Measurements from ENCODE around the gene MXD4.

The MXD4 gene

DNA sequence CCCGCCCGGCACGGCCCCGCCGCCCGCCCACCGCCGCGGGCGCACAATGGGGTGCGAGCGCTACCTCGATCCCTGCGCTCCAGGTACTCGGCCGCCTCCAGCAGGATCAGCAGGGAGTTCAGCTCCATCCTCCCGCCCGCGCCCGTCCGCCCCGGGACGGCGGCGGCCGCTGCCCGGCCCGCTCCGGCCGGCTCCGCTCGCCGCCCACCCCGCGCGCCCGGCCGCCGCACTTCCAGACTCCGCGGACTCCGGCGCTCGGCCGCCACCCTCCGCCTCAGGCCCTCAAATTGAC lies at the start of gene MXD4:
MXD4 (minus strand) TSS at position 257 of the 292 bp plus-strand sequence; CDS start at position 128, 129 bp downstream.
- no peak for DNase-seq

DNA sequence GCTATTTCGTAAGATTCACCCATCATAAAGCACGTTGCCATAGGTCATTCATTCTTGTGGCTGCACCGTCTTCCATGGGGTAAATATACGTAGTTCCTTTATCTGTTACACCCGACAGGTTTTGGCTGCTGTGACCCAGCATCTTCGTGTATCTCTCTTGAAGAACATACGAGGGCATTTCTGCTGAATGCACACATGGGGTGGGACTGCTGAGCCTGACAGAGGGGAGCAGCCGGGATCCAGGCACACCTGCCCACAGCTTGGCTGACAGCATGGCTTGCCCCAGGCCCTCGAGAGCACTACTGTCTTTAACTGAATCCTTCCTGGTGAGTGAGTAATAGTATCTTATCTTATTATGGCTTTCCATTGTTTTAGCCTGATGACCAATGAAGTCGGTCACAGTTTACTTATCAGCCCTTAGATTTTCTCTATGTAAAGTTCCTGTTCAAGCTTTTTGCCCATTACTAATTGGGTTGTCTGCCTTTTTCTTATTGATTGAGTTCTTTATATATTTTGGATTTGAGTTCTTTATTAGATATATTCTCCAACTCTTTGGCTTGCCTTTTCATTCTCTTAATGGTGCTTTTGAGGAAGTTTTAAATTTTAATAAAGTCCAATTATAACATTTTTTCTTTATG lies 45.0 kb upstream of the MXD4 start:
- DNase-seq = no peak

DNA sequence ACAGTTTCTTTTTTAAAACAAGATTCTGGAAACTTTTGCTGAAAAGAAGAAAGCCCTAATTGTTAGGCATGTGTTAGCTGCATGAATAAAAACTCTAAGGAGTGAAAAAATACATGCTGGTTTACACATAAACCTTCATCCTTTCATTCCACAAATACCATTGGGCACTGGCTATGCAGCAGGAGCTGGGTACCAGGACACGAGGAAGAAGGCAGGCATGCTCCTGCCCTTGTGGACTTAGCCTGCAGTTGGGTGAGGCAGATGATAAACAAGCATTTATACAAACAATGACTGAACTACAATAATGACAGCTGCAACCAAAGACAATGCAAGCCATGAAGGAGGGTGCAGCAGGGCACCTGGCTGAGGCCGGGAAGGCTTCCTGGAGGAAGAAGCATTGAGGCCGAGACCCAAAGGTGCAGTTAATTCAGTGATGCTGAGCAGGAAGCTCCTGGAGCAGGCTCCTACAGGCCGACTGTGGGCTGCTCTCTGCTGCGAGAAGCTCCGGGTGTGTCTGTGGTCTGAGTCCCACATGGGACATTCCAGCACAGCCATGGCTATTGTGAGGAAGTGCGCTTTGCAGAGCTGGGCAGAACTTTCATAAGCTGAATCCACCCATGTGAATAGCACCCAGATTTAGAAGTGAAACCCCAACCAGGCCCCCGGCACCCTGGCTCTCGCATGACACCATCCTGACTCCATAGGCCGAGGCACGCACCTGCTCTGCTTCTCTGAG lies 44.0 kb upstream of the MXD4 start:
- no peak for DNase-seq

DNA sequence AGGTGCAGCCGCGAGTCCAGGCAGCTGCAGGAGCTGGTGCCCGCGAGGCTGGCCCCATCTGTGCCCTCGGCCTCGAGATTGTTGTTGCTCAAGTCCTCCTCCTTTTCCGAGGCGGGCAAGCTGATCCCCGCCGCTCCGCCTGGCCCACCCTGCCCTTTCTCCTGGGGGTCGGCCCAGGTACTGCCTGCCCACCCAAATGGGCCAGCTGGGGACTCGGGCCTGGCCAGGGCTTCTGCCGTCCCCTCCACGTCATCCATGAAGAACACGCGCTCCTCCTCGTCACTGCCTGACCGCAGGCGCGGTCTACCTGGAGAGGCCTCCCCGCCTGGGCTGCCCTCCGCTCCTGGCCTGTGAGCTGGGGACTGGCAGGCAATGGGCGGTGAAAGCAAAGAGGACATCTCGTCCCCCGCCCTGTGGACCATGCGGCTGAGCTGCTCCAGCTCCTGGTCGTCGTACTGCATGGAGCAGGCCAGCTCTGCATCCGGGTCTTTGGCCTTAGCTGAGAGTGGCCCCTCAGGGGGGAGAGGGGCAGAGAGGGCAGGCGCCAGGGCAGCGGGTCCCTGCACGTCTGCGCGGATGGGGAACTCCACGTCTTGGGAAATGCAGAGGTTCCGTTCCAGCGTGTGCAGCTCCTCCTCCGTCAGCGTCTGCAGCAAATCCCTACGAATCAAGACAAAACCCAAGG lies 43.1 kb upstream of the MXD4 start:
- DNase-seq = no peak

DNA sequence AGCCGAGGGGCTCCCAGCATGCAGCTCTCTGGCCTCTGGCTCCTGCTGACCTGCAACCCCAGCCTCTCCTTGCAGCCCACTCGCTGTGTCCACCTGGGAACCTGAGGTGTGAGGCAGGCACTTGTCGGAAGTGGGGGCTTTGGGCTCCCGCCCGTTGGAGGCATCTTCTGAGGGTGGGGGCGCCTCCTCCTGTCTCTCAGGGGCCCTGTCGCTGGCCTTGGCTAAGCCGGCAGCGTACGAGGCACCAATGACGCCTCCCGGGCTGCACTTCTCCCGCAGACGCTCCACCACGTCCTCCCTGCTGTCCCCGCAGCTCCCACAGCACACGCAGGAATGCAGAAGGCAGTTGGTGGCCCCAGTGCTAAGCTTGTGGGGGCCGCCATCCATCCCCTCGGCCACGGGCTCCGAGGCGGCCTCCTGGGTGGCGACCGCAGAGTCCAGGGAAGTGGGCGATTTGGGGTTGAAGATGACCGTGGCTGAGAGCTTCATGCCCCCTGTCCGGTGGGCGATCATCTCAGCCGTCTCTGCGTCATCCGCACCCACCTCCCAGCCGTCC lies 42.5 kb upstream of the MXD4 start:
- DNase-seq = no peak

DNA sequence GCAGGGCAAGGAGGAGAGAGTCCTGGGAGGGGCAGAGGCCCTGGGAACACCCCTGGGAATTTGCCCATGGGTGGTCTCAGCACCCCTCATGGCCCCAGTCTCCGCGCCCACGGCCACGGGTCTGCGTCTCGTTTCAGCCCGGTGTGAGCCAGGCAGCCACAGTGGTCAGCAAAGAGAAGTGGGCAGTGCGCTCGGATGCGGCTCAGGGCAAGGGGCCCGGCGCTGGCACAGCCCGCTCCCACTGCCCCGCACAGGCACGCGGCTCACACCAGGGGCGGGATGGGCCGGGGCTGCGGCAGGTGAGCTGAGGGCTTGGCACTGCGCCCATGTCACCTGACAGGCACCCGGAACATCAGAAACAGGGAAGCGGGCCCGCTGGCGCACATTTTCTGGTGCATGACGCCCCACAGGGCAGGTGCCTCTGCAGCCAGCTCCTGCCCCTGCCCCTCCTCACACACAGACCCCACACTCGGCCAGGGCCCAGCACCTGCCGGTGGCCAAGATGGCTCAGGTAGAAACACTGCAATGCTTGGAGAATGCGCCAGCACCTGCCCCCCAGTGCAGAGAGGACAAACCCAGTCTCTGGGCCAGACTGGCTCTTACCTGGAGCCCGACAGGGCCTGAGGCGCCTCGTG lies 41.9 kb upstream of the MXD4 start:
- DNase-seq = no peak

DNA sequence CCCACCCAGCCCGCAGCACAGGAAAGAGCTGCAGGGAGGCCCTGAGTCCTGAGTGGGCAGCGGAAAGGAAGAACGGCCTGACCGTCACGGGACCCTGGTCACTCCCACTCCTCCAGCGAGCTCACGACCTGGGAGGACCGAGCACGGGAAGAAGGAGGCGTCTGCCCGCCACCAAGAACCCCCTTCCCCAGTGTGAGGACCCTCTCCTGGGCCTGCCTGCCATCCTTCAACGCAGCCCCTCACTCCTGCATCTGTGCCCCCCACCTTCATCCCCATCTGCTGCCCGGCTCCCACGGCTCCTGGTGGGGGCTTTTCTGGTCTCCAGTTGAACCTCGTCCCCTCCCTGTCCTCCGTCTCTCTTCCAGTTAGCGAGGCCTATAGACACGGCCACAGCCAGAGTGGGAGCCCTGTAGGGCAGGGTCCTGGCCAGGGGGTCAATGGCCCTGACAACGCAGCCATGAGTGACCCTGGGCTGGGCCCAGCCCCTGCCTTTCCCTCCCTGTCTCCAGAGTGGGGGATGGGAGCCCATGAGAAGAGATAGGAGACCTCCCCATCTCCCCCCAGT lies 41.3 kb upstream of the MXD4 start:
- no peak for DNase-seq

- DNase-seq = no peak
These were observed 40.6 kb upstream of the MXD4 start for GRCh38 chr4:2302387-2303119.

- no peak for DNase-seq
These were observed 39.9 kb upstream of the MXD4 start for GRCh38 chr4:2301806-2302205.

DNA sequence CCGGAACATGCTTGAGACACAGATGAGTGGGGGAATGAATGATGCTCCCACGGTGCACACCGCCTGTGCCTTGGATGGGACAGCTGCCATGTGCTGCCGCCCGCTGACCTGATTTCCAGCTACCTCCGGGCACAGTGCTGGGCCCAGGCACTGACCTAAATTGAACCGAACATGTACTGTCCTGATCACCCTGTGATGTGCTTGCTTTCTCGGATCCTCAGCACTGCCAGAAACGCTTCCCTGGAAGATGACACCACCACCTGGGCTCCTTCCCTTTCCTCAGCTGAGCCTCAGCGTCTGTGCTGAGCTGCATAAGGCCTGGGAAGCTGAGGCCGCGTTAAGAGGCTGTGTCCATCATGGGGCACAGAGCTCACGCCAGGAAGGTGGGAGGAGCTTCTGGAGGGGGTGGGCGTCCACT lies 39.3 kb upstream of the MXD4 start:
- no peak for DNase-seq

GRCh38 chr4:2300431-2301224 lies 38.7 kb upstream of the MXD4 start:
- DNase-seq = no peak

DNA sequence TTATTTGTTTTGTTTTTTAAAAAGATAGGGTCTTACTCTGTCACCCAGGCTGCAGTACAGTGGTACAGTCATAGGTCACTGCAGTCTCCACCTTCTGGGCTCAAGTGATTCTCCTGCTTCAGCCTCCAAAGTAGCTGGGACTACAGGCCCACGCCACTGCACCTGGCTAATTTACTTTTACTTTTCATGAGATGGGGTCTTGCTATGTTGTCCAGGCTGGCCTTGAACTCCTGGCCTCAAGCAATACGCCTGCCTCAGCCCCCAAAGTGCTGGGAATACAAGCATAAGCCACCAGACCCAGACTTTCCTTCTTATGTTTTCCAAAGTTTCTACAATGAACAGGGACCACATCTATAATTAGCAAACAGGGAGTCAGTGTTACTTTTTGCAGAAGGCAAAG lies 37.9 kb upstream of the MXD4 start:
- no peak for DNase-seq

GRCh38 chr4:2298532-2298991 lies 36.7 kb upstream of the MXD4 start:
- no peak for DNase-seq

DNA sequence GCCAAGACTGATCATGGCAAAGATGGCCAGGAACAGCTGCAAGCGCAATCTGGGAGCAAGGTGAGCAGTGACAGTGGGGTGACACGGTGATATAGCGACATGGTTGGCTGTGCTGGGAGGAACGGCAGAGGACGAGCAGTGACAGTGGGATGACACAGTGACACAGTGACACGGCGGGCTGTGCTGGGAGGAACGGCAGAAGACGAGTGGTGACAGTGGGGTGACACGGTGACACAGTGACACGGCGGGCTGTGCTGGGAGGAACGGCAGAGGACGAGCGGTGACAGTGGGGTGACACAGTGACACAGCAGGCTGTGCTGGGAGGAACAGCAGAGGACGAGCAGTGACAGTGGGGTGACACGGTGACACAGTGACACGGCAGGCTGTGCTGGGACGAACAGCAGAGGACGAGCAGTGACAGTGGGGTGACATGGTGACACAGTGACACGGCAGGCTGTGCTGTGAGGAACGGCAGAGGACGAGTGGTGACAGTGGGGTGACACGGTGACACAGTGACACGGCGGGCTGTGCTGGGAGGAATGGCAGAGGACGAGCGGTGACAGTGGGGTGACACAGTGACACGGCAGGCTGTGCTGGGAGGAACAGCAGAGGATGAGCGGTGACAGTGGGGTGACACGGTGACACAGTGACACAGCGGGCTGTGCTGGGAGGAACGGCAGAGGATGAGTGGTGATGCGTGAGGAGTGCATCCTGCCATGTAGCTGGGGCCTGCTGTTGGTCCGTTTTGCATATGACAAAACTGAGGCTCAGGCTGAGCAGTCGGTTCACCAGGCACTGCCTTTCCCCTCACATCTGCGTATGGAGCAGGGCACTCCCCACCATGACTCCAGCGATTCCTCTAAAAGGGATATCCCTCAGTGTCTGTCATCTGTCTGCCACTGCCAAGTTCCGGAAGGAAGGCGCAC lies 36.0 kb upstream of the MXD4 start:
- no peak for DNase-seq

GRCh38 chr4:2296631-2297601 lies 35.0 kb upstream of the MXD4 start:
- no peak for DNase-seq

- DNase-seq = no peak
These were observed 34.1 kb upstream of the MXD4 start for GRCh38 chr4:2295900-2296442.

DNA sequence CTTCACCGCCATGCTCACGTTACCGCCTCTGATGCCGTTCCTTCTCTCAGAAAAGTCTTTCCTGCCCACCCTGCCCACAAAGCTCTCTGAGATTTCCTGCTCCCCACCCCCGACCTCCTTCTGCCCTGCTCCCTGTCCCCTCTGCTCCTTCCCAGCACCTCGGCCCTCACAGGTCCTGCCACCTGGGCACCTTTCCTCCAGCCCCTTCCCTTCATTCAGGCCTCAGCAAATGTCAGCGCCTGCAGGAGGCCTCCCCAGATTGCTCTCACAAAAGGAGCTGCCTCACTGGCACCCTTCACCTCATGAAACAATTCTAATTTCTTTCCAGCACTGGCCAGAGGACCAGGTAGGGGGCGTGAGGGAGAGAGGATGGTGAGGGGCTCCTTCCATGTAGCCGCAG lies 33.6 kb upstream of the MXD4 start:
- DNase-seq = no peak

DNA sequence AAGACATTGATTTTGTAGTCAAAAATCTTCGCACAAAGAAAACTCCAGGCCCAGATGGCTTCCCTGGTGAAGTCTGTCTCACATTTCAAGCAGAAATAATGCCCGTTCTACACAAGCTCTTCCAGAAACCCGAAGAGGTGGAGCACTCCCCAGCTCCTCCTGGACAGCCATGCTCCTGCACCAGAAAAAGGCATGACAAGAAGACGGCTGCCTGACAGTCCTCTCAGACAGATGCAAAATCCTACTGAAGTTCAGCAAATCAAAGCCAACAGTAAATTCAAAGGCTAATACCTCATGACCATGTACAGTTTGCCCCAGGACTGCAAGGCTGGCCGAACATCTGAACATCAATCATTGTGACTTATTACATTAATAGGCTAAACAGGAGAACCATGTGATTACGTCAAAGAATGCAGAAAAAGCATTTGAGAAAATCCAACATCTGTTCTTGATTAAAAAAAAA lies 30.8 kb upstream of the MXD4 start:
- no peak for DNase-seq
